ENCODE measurements around the gene MORC4. TPM values are rescaled to one million over a fixed set of nuclear protein-coding genes. Genes with fewer than 3 reads are reported as not detected.

The MORC4 gene
- total RNA-seq, 1 experiment from 2014 or later: 69.7 TPM

GRCh38 chrX:106948641-106949040 lies 51.4 kb downstream of the MORC4 start:
- no peak for DNase-seq
- Histone ChIP-seq H3K27me3 (replicated peaks; ENCODE audit: control insufficient read depth, insufficient read depth, low read length) (no peaks in the 10 kb centered on the region), H3K4me1 (peaks cover 15% of the 10 kb centered on the region), H3K4me3 (ENCODE audit: low read depth, low read length) (no peak overlapping the region), H3K36me3 (ENCODE audit: control insufficient read depth, insufficient read depth, low read length) (no peaks in the 10 kb centered on the region; the same call in 1 of the 2 replicates), H3K9me3 (no peaks in the 10 kb centered on the region)
- POLR2A ChIA-PET: no interaction called here
- no TSS peak for BruUV-seq (replicated peaks)
- H3K4me3 Mint-ChIP-seq (ENCODE audit: unreplicated experiment): no peak overlapping the region
- H3K36me3 Mint-ChIP-seq (ENCODE audit: insufficient read depth, unreplicated experiment): peaks cover 31% of the 10 kb centered on the region
- H3K4me1 Mint-ChIP-seq (ENCODE audit: low read depth, unreplicated experiment): peaks cover 10% of the 10 kb centered on the region
- CTCF ChIA-PET: no interaction called here
- no peaks in the 10 kb centered on the region for H3K9me3 Mint-ChIP-seq (ENCODE audit: unreplicated experiment)
- no peak overlapping the region for H3K27ac Mint-ChIP-seq (ENCODE audit: unreplicated experiment)
- intact Hi-C loops (cut with micrococcal nuclease; ENCODE audit: unreplicated experiment): no loop called here
- TF ChIP-seq, protein P1, sequence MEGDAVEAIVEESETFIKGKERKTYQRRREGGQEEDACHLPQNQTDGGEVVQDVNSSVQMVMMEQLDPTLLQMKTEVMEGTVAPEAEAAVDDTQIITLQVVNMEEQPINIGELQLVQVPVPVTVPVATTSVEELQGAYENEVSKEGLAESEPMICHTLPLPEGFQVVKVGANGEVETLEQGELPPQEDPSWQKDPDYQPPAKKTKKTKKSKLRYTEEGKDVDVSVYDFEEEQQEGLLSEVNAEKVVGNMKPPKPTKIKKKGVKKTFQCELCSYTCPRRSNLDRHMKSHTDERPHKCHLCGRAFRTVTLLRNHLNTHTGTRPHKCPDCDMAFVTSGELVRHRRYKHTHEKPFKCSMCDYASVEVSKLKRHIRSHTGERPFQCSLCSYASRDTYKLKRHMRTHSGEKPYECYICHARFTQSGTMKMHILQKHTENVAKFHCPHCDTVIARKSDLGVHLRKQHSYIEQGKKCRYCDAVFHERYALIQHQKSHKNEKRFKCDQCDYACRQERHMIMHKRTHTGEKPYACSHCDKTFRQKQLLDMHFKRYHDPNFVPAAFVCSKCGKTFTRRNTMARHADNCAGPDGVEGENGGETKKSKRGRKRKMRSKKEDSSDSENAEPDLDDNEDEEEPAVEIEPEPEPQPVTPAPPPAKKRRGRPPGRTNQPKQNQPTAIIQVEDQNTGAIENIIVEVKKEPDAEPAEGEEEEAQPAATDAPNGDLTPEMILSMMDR (IDR thresholded peaks at IDR 0.05; ENCODE audit: insufficient read depth in 1 of 2, low read depth in 1 of 2, low read length in 1 of 2, severe bottlenecking in 1 of 2, unreplicated experiment in 1 of 2): no peak
- no peaks in the 10 kb centered on the region for H3K27me3 Mint-ChIP-seq (ENCODE audit: insufficient read depth, unreplicated experiment)

DNA sequence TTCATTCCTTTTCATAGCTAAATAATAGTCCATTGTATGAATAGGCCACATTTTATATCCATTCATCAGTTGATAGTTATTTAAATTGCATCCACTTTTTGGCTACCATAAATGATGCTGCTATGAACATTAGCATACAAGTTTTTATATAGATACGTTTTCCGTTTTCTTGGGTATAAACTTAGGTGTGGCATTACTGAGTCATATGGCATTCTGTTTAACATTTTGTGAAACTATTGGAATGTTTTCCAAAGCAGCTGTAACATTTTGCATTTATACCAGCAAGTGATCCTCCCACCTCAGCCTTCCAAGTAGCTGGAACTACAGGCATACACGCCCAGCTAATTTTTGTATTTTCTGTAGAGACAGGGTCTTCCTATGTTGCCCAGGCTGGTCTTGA lies 53.5 kb downstream of the MORC4 start:
- H3K9me3 Mint-ChIP-seq (ENCODE audit: unreplicated experiment): no peaks in the 10 kb centered on the region
- H3K4me1 Mint-ChIP-seq (ENCODE audit: low read depth, unreplicated experiment): peaks cover 10% of the 10 kb centered on the region
- intact Hi-C loops (cut with micrococcal nuclease; ENCODE audit: unreplicated experiment): no loop called here
- no peaks in the 10 kb centered on the region for H3K27me3 Mint-ChIP-seq (ENCODE audit: insufficient read depth, unreplicated experiment)
- Histone ChIP-seq H3K4me1 (no peaks in the 10 kb centered on the region), H3K9me3 (no peaks in the 10 kb centered on the region), H3K36me3 (ENCODE audit: control insufficient read depth, insufficient read depth, low read length) (no peaks in the 10 kb centered on the region), H3K27me3 (replicated peaks; ENCODE audit: control insufficient read depth, insufficient read depth, low read length) (no peaks in the 10 kb centered on the region), H3K4me3 (ENCODE audit: low read depth, low read length) (no peak overlapping the region)
- H3K36me3 Mint-ChIP-seq (ENCODE audit: insufficient read depth, unreplicated experiment): peaks cover 25% of the 10 kb centered on the region
- DNase-seq: no peak
- ChIA-PET CTCF (no interaction called here), POLR2A (no interaction called here)
- H3K27ac Mint-ChIP-seq (ENCODE audit: unreplicated experiment): no peak overlapping the region
- BruUV-seq (replicated peaks): no TSS peak
- TF ChIP-seq, protein P1 (IDR thresholded peaks at IDR 0.05; ENCODE audit: insufficient read depth in 1 of 2, low read depth in 1 of 2, low read length in 1 of 2, severe bottlenecking in 1 of 2, unreplicated experiment in 1 of 2): no peak
- no peak overlapping the region for H3K4me3 Mint-ChIP-seq (ENCODE audit: unreplicated experiment)

DNA sequence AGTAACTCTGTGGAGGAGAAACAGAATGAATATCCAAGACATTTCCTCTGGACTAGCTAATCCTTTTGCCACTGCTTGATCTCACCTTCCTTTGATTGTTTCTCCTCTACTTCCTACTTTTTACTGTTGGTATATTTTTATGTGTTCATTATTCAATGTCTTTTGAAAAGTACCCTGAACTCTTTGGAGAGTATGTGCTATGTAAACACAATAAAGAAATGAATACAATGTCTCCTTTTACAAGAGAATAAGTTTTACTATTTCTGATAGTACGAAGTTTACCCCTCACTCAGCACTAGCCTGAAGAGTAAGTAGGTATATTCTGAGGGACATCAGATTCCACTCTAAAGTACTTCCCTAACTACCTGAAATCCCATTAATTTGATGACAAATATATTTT lies 59.9 kb downstream of the MORC4 start:
- Histone ChIP-seq H3K36me3 (ENCODE audit: control insufficient read depth, insufficient read depth, low read length) (peaks cover 1% of the 10 kb centered on the region; the same call in 1 of the 2 replicates), H3K4me1 (peaks cover 4% of the 10 kb centered on the region; the same call in 1 of the 2 replicates), H3K9me3 (no peaks in the 10 kb centered on the region), H3K4me3 (ENCODE audit: low read depth, low read length) (no peak overlapping the region), H3K27me3 (replicated peaks; ENCODE audit: control insufficient read depth, insufficient read depth, low read length) (no peaks in the 10 kb centered on the region)
- H3K27ac Mint-ChIP-seq (ENCODE audit: unreplicated experiment): no peak overlapping the region
- intact Hi-C loops (cut with micrococcal nuclease; ENCODE audit: unreplicated experiment): no loop called here
- POLR2A ChIA-PET: no interaction called here
- DNase-seq: no peak
- no peaks in the 10 kb centered on the region for H3K27me3 Mint-ChIP-seq (ENCODE audit: insufficient read depth, unreplicated experiment)
- H3K4me3 Mint-ChIP-seq (ENCODE audit: unreplicated experiment): no peak overlapping the region
- H3K9me3 Mint-ChIP-seq (ENCODE audit: unreplicated experiment): no peaks in the 10 kb centered on the region
- CTCF ChIA-PET: no interaction called here
- TF ChIP-seq, protein P1 (IDR thresholded peaks at IDR 0.05; ENCODE audit: insufficient read depth in 1 of 2, low read depth in 1 of 2, low read length in 1 of 2, severe bottlenecking in 1 of 2, unreplicated experiment in 1 of 2): no peak
- H3K36me3 Mint-ChIP-seq (ENCODE audit: insufficient read depth, unreplicated experiment): peaks cover 17% of the 10 kb centered on the region
- H3K4me1 Mint-ChIP-seq (ENCODE audit: low read depth, unreplicated experiment): no peaks in the 10 kb centered on the region
- BruUV-seq (replicated peaks): no TSS peak
